Tibial nerve (tissue), 3 donors: Measurements from ENCODE around the gene DGKI.

Source experiments
- EP300 ChIP-seq, 2 donors: sonication (generic); formaldehyde crosslinking; IDR thresholded peaks; one replicate each; pipeline ENCODE4 v1.6.1; 2017; ENCODE audit warnings: antibody characterized with exemption in 2 of 2, mild to moderate bottlenecking in 1 of 2
- POLR2A ChIP-seq, 2 donors: fragments of 450-650 bp; IDR thresholded peaks; one replicate each; pipeline ENCODE4 v1.6.1; 2017; ENCODE audit warnings: antibody characterized with exemption in 2 of 2, mild to moderate bottlenecking in 2 of 2, moderate library complexity in 2 of 2

DNA sequence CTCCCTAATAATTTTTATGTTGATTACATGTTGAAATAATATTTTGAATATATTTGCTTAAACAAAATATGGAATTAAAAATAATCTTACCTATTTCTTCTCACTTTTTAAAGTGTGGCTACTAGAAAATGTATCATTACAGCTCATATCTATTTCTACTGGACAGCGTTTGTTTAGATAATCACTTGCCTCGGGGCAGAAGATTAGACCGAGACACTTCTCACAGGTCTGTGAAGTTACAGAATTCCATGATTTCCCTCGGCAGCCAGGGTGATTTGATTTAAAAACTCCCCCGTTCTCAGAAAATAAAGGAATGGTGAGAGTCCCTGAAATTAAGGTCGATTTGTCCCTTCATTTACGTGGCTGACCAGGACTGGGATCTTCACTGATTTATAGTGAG, 162.5 kb downstream of the DGKI start:
- TF ChIP-seq EP300 (IDR thresholded peaks at IDR 0.05) (no peak), POLR2A (IDR thresholded peaks at IDR 0.05) (no peak)
